Prostate gland (tissue), 2 donors: Measurements from ENCODE around the gene TGFB2. TPM values are rescaled to one million over a fixed set of nuclear protein-coding genes. Genes with fewer than 3 reads are reported as not detected.
"Not testable (repeated sequence)": the region's sequence is repeated elsewhere in the genome, so short reads cannot be mapped to it uniquely, and the experiment has no call there.

ENCODE experiments used
- DNase-seq: peaks from one replicate; pipeline ENCODE4 v3.0.0-alpha.2; 2019; ENCODE audit warnings: low spot score
- H3K27ac ChIP-seq, 2 donors: fragments of 200-600 bp; sonication (generic); 2 replicates each; pipeline ENCODE4 v1.5.1; 2017 to 2019
- H3K27me3 ChIP-seq: fragments of 200-600 bp; sonication (generic); replicated peaks from 2 replicates; pipeline ENCODE4 v1.5.1; 2019; ENCODE audit not compliant: insufficient read depth
- H3K36me3 ChIP-seq, 2 donors: fragments of 200-600 bp; sonication (generic); 1 replicate in 1 of 2; 2 replicates in 1 of 2; pipeline versions ENCODE4 v1.5.1 to v1.8.1; 2017 to 2019
- H3K4me1 ChIP-seq: fragments of 200-600 bp; sonication (generic); replicated peaks from 2 replicates; pipeline ENCODE4 v1.5.1; 2019
- H3K4me3 ChIP-seq, 2 donors: fragments of 200-600 bp; sonication (generic); 2 replicates each; pipeline ENCODE4 v1.5.1; 2017 to 2019
- H3K9me3 ChIP-seq: fragments of 200-600 bp; sonication (generic); 2 replicates; pipeline ENCODE4 v1.5.1; 2017
- POLR2A ChIP-seq: fragments of 450-650 bp; IDR thresholded peaks from one replicate; pipeline ENCODE4 v1.6.1; 2016; ENCODE audit warnings: antibody characterized with exemption, mild to moderate bottlenecking
- POLR2AphosphoS5 ChIP-seq: sonication (generic); formaldehyde crosslinking; IDR thresholded peaks from one replicate; pipeline ENCODE4 v1.6.1; 2017; ENCODE audit warnings: antibody characterized with exemption
- WGBS: methylation state at CpG from one replicate; pipeline ENCODE4 v1.1.5; 2018; 5-methylcytosine and 5-hydroxymethylcytosine counted together
- intact Hi-C: fragments of 100-400 bp; cut with DNase I; formaldehyde crosslinking; loops from one replicate; pipeline ENCODE4 v1.14.2; 2022
- total RNA-seq, 2 donors: library from RNA; depleted of rRNA; stranded (reverse); fragments of >200 nt; gene quantifications; one replicate each; pipeline ENCODE4 v1.1.0, GENCODE V29; 2016
- TF ChIP-seq, protein P1 (sequence below), 4 experiments: fragments of 200-600 bp in 2 of 4; fragments of 450-650 bp in 2 of 4; sonication (generic) in 2 of 4; IDR thresholded peaks; 1 replicate in 3 of 4; 2 replicates in 1 of 4; pipeline ENCODE4 v1.5.1; 2016 to 2019; ENCODE audit warnings: antibody characterized with exemption in 4 of 4, mild to moderate bottlenecking in 2 of 4, moderate library complexity in 2 of 4

The TGFB2 gene
- total RNA-seq, 2 donors from 2014 or later, result 7.8 to 9.6 TPM

GRCh38 chr1:218317061-218317460 lies 28.1 kb upstream of the TGFB2 start:
- no peak for DNase-seq
- 83% methylated on average over 5 of the region's 5 CpGs for WGBS
- TF ChIP-seq, protein P1, sequence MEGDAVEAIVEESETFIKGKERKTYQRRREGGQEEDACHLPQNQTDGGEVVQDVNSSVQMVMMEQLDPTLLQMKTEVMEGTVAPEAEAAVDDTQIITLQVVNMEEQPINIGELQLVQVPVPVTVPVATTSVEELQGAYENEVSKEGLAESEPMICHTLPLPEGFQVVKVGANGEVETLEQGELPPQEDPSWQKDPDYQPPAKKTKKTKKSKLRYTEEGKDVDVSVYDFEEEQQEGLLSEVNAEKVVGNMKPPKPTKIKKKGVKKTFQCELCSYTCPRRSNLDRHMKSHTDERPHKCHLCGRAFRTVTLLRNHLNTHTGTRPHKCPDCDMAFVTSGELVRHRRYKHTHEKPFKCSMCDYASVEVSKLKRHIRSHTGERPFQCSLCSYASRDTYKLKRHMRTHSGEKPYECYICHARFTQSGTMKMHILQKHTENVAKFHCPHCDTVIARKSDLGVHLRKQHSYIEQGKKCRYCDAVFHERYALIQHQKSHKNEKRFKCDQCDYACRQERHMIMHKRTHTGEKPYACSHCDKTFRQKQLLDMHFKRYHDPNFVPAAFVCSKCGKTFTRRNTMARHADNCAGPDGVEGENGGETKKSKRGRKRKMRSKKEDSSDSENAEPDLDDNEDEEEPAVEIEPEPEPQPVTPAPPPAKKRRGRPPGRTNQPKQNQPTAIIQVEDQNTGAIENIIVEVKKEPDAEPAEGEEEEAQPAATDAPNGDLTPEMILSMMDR (IDR thresholded peaks at IDR 0.05), result no peak
- TF ChIP-seq POLR2A (no peak), POLR2AphosphoS5 (no peak)
- H3K9me3 ChIP-seq, result no peaks in the 10 kb centered on the region
- H3K27ac ChIP-seq, result no peak overlapping the region
- H3K27me3 ChIP-seq, result no peaks in the 10 kb centered on the region
- intact Hi-C loops, result no loop called here
- H3K4me3 ChIP-seq, result no peak overlapping the region
- no peaks in the 10 kb centered on the region for H3K36me3 ChIP-seq
- H3K4me1 ChIP-seq, result no peaks in the 10 kb centered on the region

DNA sequence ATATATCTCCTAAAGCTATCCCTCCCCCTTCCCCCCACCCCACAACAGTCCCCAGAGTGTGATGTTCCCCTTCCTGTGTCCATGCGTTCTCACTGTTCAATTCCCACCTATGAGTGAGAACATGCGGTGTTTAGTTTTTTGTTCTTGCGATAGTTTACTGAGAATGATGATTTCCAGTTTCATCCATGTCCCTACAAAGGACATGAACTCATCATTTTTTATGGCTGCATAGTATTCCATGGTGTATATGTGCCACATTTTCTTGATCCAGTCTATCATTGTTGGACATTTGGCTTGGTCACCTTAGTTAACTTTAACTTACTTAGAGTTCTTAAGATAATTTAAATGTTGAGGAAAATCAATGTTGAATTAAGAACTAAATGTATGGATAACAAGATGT lies 25.0 kb upstream of the TGFB2 start:
- H3K27ac ChIP-seq, H3K4me1 ChIP-seq, DNase-seq, H3K27me3 ChIP-seq, H3K36me3 ChIP-seq, H3K4me3 ChIP-seq, H3K9me3 ChIP-seq, intact Hi-C loops: not testable (repeated sequence)
- WGBS, result 100% methylated on average over 3 of the region's 3 CpGs

GRCh38 chr1:218322762-218323161 lies 22.4 kb upstream of the TGFB2 start:
- Histone ChIP-seq H3K4me1 (no peaks in the 10 kb centered on the region), H3K27me3 (no peaks in the 10 kb centered on the region), H3K36me3 (peaks cover 0 to 4% of the 10 kb centered on the region in 2 donors), H3K4me3 (no peak overlapping the region), H3K9me3 (no peaks in the 10 kb centered on the region), H3K27ac (no peak overlapping the region)
- intact Hi-C loops, result no loop called here
- WGBS, result 96% methylated on average over 15 of the region's 17 CpGs
- DNase-seq, result no peak
- no peak for TF ChIP-seq POLR2AphosphoS5

DNA sequence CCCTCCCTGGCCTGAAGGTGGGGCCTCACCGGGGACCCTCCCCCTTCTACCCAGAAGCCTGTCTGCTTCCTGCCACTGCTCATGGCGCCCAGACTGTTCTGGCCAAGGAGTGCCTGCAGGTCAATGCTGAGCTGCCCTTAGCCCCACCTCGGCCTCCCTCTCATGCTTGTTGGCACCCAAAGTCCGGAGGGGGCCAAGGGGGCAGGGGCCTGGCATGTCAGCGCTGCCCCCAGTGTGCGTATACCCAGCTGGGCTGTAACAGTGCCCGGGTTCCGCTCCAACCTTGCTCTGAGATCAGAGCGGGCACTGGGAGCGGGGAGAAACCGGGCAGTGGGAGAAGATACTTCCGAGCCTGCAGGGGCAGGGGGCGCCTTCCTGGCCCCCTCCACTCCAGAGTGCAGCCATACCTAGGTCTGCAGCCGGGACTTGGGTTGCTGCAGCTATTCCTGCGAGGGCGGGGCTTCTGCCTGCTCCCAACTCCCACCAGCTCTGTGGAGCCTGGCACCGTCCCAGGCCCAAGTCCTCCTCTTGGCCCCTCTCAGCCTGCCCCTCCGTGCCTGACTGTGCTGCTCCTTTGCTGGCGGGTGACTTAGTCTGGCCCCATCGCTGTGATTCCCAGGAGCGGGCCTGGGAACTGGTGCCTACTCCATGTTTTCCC lies 21.4 kb upstream of the TGFB2 start:
- H3K27ac ChIP-seq, result no peak overlapping the region
- H3K27me3 ChIP-seq, result no peaks in the 10 kb centered on the region
- peaks cover 0 to 4% of the 10 kb centered on the region in 2 donors for H3K36me3 ChIP-seq
- intact Hi-C loops, result no loop called here
- no peaks in the 10 kb centered on the region for H3K9me3 ChIP-seq
- DNase-seq, result no peak
- no peak overlapping the region for H3K4me3 ChIP-seq
- 98% methylated on average over 13 of the region's 21 CpGs for WGBS
- TF ChIP-seq POLR2AphosphoS5, result no peak
- TF ChIP-seq, protein P1 (IDR thresholded peaks at IDR 0.05), result no peak
- no peak for TF ChIP-seq POLR2A
- H3K4me1 ChIP-seq, result no peaks in the 10 kb centered on the region

DNA sequence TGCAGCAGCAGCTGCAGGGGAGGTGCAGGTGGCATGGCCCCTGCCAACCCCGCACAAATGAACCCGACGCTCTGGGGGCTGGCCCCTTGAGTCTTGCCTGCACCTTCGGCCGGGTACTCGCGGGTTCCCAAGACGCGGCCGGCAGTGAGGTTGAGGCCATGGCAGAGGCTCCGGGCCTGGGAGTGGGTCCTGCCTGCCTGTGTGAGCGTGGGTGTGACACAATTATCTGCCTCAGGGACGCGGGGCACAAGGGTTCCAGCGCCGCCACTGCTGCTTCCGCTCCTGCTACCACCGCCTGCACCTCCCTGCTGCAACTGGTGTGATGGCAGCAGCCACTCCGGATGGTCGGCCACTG lies 20.9 kb upstream of the TGFB2 start:
- Histone ChIP-seq H3K4me1 (no peaks in the 10 kb centered on the region), H3K9me3 (no peaks in the 10 kb centered on the region), H3K4me3 (no peak overlapping the region), H3K27me3 (no peaks in the 10 kb centered on the region), H3K27ac (no peak overlapping the region), H3K36me3 (peaks cover 0 to 4% of the 10 kb centered on the region in 2 donors)
- 94% methylated on average over 15 of the region's 20 CpGs for WGBS
- intact Hi-C loops, result no loop called here
- no peak for DNase-seq
- TF ChIP-seq, protein P1 (IDR thresholded peaks at IDR 0.05), result no peak
- no peak for TF ChIP-seq POLR2AphosphoS5
- TF ChIP-seq POLR2A, result no peak

GRCh38 chr1:218328769-218329168 lies 16.4 kb upstream of the TGFB2 start:
- TF ChIP-seq, protein P1 (IDR thresholded peaks at IDR 0.05), result no peak
- TF ChIP-seq POLR2AphosphoS5 (no peak), POLR2A (no peak)
- H3K4me1 ChIP-seq, result no peaks in the 10 kb centered on the region
- DNase-seq, result no peak
- no peaks in the 10 kb centered on the region for H3K9me3 ChIP-seq
- no peak overlapping the region for H3K27ac ChIP-seq
- H3K4me3 ChIP-seq, result no peak overlapping the region
- intact Hi-C loops, result loop anchor here (5.0 kb wide), 1 partner anchor 1484 kb away; no protein-coding TSS in a partner anchor
- WGBS, result 83% methylated on average over 3 of the region's 3 CpGs
- no peaks in the 10 kb centered on the region for H3K27me3 ChIP-seq
- no peaks in the 10 kb centered on the region for H3K36me3 ChIP-seq
